GM18870 (cell line): ENCODE measurements around the gene GRIN2A.
"Not testable (repeated sequence)": the region's sequence is repeated elsewhere in the genome, so short reads cannot be mapped to it uniquely, and the experiment has no call there.

ENCODE experiments used
- ATAC-seq: cut with Tn5 transposase; IDR thresholded peaks from one replicate; pipeline ENCODE4 v1.9.1; 2021; ENCODE audit warnings: moderate library complexity; ENCODE audit not compliant: unreplicated experiment

The GRIN2A gene

DNA sequence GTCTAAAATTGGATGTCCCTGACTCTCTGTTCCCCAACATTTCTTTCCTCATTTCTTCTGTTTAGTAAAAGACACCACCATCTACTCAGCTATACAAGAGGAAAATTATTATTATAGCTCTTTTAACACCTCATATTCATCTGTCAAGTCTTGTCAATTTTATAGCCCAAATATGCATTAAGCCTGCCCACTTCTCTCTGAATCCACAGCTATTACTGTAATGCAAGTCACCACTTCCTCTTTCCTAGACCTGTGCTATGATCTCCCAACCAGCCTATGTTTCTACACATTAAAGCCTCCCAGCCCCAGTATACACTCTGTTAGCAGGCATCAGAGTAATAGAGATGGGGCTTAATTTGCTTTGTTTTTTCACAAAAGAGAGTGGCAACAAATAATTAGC lies 252.9 kb downstream of the GRIN2A start:
- ATAC-seq: peak; percentile 58

DNA sequence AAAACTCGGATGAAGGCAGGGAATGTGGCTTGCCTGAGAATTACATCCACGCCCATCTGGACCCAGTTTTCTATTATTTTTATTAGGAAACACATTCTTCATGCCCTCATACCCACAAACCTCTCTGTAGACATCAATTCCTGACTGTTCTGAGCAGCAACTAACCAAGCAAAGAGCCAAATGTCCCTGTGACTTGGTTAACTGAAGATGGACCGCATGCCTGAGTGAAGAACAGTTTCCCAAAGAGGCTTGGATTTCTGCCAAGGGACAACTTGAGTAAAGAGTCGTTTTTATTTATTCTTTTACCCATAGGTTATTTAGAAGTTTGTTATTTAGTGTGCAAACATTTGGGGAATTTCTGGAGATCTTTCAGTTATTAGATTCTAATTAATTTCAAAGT lies 259.8 kb downstream of the GRIN2A start:
- no peak for ATAC-seq

GRCh38 chr16:9921997-9922396 lies 260.2 kb downstream of the GRIN2A start:
- ATAC-seq: no peak

DNA sequence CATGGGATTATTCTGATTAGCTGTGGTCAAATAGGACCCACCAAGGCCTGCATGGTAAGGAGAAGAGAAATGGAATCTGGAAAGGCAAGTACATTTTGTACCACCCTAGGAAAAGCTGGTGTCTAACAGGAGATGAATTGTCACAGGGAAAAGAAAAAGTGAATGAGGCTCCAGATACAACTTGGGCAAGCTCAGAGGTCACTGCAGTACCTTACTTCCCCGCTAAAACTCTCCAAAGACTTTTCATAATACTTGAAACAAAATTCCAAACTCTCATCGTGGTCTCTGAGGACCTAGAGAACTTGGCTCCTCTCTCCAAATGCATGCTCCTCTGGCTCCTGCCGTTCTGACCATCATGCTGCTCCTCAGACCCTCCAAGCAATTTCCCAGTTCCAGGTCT lies 262.8 kb downstream of the GRIN2A start:
- no peak for ATAC-seq

DNA sequence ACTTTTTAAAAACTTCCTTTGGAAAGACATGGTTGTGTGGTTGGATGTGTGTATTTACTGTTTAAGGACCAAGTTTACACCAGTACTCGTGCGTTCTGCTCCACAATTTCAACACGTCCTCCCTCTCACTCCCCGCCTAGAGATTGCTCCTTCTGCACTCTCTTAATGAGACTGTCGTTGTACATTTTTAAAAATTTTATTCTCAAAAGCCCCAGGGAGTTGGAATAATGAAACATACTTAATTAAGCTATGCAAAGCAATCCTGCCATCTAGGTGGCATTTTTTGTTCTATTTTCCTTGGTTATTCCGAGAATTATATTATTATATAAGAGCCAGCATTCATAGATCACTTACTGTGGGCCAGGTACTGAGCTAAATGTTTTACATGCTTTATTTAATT lies 264.5 kb downstream of the GRIN2A start:
- ATAC-seq: no peak

DNA sequence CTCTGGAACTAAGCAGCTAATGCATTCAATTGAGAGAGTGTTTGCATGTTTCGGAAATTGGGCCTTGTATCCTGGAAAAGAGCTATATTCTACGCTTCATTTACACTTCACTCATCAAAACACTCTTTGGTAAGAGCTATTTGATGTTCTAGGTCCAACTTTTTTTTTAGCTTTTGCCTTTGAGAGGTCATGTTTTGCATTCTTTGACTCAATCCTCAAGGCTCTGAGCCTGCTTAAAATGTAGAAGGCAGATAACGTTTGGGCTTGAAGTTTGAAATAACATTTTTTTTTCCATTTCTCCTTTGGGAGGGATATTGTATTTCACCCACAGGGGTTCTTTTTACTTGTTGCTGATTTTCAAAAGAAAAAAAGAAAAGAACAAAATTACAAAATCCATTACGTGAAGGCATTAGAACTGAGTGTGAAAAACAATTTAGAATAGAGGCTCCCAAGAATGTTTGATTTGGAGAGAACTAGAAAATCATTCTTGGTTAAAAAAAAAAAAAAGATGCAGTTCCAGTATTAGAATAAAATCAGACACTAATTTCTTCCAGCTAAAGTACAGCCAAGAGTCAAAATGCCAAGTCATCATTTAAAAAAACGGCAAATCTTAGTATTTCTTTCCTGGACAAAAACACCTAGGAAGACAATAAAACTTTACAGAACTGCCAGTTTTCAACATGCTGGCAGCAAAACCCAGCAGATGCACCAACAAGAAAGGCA lies 268.5 kb downstream of the GRIN2A start:
- no peak for ATAC-seq

DNA sequence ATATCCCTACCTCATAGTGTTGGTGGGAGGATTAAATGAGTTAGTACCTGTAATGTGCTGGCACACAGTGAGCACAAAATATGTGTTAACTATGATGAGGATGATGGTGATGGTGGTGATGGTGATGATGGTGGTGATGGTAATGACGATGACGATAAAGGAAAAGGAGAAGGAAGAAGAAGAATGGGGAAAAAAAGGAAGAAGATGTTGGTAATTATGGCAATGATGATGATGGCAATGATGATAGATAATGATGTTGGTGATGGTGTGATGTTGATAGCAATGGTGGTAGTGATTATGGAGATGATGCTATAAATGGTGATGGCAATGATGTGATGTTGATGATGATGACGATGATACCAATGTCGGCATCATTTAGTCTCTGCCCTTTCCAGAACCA lies 270.2 kb downstream of the GRIN2A start:
- no peak for ATAC-seq

DNA sequence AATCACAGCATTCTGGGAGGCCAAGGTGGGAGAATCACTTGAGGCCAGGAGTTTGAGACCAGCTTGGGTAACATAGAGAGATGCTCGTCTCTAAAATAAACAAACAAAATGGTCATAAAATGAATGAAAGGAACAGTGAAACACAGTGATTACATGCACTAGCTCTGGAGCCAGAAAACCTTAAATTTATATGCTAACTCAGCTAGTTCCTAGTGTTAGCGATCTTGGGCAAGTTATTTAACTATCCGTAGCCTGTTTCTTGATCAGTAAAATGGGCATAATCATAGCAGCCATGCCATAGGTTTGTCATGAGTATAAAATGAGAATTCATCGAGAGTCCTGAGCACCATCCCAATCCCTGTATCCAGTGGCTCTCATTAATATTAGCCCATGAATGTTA lies 271.0 kb downstream of the GRIN2A start:
- no peak for ATAC-seq

DNA sequence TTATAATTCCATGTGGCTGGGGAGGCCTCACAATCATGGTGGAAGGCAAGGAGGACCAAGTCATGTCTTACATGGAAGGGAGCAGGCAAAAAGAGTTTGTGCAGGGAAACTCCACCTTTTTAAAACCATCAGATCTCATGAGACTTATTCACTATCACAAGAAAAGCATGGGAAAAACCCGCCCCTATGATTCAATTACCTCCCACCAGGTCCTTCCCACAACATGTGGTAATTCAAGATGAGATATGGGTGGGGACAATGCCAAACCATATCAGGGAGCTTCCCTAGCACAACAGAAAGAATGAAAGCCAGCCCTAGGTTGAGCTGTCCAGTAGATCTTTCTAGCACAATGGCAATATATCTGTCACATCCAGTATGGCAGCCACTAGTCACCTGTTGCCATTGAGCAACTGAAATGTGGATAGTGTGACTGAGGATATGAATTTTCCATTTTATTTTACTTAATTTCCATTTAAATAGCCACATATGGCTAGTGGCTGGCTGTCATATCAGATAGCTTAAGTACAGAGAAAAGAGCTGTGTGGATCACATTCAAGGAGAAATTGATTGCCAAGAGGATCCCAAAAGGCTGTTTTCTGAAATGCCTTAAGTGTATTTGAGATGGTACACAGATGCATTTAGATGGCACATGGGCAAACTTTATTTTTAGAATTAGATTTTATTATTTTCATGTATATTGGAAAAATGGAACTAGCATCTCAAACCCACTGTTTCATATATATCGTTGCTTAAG lies 273.0 kb downstream of the GRIN2A start:
- no peak for ATAC-seq

DNA sequence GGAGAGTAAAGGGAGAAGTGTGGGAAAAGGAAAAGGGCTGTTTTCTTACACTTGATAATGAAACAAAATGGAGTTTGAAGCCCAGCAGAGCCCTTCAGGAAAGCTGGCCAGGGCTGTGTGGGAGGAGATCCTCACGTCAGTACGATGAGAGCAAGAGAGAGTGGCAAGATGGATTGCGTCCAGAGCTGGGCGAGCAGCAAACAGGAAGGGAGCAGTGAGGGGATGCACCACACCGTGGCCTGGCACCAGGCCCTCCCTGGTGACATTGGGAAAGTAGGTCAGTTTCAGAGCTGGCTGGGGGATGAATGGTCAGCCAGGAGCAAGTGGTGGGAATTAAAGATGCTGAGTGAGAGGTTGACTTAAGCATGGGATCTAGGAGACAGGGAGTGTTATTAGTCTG lies 273.6 kb downstream of the GRIN2A start:
- ATAC-seq: no peak

GRCh38 chr16:9907752-9908151 lies 274.5 kb downstream of the GRIN2A start:
- no peak for ATAC-seq

DNA sequence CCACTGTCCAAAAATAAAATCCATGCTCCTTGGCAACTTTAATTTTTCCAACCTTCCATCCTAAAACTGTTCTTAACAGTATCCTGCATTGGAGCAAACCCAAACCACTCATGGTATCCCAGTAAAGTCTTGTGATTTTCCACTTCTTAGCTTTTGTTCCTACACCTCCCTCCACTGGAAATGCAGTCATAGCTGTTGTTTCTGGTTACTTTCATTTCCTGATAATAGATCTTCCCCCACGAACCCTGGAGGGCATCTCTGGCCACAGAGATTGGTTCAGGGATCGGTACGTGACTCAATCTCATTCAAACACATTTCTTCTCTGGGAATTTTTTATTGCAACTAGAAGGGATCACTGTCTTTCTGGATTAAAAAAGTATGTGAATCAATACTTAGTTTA lies 276.0 kb downstream of the GRIN2A start:
- no peak for ATAC-seq

DNA sequence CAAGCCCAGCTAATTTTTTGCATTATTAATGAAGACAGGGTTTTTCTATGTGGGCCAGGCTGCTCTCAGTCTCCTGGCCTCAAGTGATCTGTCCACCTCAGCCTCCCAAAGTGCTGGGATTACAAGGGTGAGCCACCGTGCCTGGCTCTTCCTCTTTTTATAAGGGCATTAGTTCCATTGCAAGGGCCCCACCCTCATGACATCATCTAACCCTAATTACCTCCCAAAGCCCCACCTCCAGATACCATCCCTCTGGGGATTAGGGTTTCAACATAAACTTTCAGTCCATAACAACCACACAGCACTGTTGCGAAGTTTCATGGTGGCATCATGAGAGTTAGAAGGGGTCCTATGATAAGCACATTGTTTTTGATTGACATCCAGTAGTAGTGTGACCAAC lies 277.7 kb downstream of the GRIN2A start:
- ATAC-seq: no peak

- no peak for ATAC-seq
These were observed 281.7 kb downstream of the GRIN2A start for GRCh38 chr16:9900576-9900975.

DNA sequence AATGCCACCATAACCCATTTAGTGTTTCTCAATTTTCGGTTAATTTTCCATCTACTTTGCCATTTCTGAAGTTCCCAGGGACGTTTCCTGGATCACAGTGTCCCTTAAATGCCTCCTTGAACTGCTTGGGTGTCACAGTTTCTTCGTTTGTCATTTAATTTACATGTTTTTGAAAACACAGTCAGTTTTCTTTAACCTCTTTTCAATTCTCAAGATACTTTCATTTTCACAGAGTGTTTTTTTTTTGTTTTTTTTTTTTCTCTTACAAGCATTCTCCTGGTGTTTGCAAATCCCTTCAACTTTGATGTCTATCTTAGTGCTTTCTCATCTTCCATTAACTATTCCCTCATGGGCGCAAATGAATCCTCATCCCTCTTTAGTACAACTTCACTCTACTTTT lies 283.7 kb downstream of the GRIN2A start:
- no peak for ATAC-seq

DNA sequence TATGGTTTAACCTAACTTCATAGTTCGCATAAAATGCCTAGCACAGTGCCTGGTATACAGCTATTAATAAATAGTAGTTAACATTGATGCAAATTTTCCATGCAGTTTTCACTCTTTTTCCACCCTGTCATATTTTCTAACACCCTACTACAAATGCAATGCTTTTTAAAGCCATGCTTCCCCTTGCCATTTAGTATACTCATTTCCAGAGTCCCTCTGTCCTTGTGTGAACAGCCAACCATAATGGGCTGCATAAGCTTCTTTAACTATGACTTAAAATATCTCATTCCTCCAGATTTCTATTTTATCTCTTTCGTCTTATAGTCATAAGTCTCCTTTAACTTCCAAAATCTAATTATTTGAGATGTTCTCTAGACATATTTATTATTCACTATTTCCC lies 284.1 kb downstream of the GRIN2A start:
- ATAC-seq: no peak

DNA sequence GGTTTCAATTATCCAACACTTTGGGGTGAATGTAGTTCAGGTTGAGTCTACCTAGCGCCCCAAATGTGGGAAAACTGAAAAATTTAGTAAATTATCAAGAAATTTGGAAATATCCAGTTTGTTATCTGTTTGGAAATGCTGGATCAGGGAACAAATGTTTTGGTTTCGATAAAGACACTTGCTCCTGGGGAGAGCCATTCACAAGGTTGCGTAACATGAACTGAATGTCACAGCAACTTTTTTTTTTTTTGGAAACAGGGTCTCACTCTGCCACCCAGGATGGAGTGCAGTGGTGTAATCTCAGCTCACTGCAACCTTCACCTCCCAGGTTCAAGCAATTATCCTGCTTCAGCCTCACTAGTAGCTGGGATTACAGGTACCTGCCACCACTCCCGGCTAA lies 286.4 kb downstream of the GRIN2A start:
- no peak for ATAC-seq

- ATAC-seq: no peak
These were observed 296.4 kb downstream of the GRIN2A start for GRCh38 chr16:9885876-9886275.

GRCh38 chr16:9885467-9885866 lies 296.8 kb downstream of the GRIN2A start:
- no peak for ATAC-seq

DNA sequence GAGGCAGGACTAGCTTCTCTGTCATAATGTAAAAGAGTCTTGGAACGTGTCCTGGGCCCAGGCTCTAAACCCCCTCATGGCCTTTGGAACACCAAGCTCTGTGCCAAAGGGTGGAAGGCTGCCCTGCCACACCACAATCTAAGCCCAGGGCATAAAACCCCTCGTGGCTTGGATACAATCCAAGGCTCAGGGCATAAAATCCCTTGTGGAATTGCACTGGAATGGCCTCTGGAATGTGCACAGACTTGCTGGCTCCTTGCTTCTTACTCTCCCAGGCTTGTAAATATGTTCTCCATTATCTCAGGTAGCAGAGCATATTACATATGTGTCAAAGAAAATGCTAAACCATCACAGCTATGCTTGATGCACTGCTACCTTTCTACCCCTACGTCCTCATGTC lies 306.2 kb downstream of the GRIN2A start:
- not testable (repeated sequence) for ATAC-seq

DNA sequence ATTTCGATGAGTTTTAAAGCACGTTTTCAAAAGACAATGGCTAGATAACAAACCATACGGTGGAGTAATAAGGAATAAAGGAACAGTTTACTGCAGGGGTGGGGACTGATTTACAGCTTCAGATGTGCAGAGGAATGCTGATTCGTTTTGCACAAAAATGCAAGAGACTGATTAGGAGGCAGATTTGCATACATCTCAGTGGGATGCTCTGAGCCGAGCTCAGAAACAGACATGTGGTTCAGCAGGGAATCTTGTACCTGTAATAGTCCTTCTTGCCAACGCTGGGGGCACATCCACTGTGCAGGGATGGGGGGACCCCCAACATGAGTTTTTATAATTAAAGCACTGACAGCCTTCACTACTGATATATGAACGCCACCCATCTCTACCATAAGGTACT lies 308.0 kb downstream of the GRIN2A start:
- no peak for ATAC-seq

- no peak for ATAC-seq
These were observed 311.3 kb downstream of the GRIN2A start for GRCh38 chr16:9870962-9871361.

GRCh38 chr16:9869776-9870175 lies 312.5 kb downstream of the GRIN2A start:
- no peak for ATAC-seq
